ENCODE measurements around the gene TMEM184B. TPM values are rescaled to one million over a fixed set of nuclear protein-coding genes. Genes with fewer than 3 reads are reported as not detected.

TMEM184B gene
- total RNA-seq, 1 donor from 2014 or later, result 26.5 TPM

DNA sequence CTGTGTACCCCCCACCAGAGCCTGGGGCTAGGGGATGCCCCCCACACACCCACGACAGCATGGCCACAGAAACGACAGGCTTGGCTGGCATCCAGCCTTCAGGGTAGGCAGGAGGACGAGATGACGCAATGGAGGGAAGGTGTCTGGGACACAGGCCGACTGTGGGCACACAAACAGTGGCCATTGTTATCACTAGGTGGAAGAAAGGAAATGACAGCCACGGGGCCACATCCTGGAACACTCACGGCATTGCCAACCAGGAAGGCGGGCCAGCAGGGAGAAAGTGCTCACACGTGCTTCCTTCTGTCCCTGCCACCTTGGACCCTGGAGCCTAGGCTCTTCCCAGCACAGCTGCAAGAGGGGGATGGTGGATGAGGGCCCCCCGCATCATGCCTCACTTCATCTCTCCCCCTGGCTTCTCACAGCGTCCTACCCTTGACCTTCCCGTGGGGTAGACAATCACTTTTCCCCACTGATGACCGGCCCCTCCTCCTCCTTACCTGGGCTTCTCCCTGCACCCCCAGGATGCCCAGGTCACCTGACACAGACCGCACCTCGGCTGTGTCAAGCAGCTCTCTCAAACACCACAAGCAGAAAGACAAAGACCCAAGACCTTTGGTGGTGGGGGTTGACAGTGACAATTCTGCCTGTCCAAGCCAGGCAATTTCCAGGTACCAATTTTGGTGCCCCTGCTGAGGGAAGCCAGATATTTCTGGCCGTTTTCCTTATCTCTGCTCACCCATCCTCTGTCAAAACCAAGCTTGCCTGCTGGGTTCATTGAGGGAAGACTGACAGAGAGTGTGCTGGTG is 99.8 kb downstream of the TMEM184B start:
- Histone ChIP-seq H2AFZ (replicated peaks) (no peak overlapping the region), H4K20me1 (ENCODE audit: low read depth) (no peaks in the 10 kb centered on the region)

DNA sequence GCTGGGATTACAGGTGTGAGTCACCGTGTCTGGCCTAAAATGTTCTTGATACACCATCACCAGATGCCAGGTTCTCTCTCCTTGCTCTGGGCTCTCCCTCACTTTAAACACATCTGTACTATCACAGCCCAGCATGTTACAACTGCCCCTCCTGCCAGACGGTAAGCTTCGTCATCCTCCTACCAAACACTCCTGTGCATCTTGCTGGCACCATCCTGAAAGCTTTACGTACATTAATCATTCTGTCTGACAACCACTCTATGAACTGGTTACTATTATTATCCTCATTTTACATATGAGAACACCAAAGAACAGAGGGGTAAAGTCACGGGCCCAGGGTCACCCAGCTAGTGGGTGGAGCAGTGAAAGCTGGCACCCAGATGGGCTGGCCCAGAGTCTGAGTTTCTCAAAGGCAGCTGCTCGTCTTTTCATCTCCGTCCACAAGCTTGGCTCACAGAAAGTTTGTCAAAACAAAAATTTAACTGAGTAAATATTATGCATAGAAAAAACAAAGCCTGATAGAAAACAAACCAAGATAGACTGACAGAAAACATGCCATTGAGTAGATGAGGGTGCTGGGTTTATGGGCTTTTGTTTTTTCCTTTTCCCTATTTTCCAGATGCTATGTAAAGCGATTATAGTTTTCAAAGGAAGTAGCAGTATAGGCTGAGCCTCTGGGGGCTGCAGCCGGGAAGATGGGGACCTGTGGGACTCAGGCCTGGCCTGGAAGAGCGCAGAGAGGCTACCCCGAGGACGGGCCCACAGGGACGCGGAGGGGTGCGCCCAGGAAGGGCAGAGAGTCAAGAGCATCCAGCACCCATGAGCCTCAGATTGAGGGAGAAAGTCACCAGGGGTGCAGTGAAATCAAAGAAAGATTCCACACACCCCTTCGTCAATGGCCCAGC is 100.6 kb downstream of the TMEM184B start:
- Mint-ChIP-seq H3K4me3 (no peak overlapping the region), H3K36me3 (peaks cover 2% of the 10 kb centered on the region), H3K27me3 (ENCODE audit: insufficient read depth, low read depth) (peaks cover 9% of the 10 kb centered on the region), H3K4me1 (peaks cover 36% of the 10 kb centered on the region), H3K9me3 (no peaks in the 10 kb centered on the region), H3K27ac (no peak overlapping the region)
- no peak for DNase-seq (ENCODE audit: low spot score)
- TF ChIP-seq EZH2 (IDR thresholded peaks at IDR 0.05) (no peak), EZH2phosphoT487 (IDR thresholded peaks at IDR 0.05) (no peak)
- TF ChIP-seq, protein P1, sequence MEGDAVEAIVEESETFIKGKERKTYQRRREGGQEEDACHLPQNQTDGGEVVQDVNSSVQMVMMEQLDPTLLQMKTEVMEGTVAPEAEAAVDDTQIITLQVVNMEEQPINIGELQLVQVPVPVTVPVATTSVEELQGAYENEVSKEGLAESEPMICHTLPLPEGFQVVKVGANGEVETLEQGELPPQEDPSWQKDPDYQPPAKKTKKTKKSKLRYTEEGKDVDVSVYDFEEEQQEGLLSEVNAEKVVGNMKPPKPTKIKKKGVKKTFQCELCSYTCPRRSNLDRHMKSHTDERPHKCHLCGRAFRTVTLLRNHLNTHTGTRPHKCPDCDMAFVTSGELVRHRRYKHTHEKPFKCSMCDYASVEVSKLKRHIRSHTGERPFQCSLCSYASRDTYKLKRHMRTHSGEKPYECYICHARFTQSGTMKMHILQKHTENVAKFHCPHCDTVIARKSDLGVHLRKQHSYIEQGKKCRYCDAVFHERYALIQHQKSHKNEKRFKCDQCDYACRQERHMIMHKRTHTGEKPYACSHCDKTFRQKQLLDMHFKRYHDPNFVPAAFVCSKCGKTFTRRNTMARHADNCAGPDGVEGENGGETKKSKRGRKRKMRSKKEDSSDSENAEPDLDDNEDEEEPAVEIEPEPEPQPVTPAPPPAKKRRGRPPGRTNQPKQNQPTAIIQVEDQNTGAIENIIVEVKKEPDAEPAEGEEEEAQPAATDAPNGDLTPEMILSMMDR (IDR thresholded peaks at IDR 0.05), result no peak
- H3K4me1 ChIP-seq, result no peaks in the 10 kb centered on the region
- H3K4me2 ChIP-seq, result no peak overlapping the region
- H3K27ac ChIP-seq, result no peak overlapping the region
- H3K9me3 ChIP-seq (ENCODE audit: low read depth), result no peaks in the 10 kb centered on the region
- no peaks in the 10 kb centered on the region for H3K79me2 ChIP-seq (ENCODE audit: low read depth)
- H3F3A ChIP-seq (ENCODE audit: low read depth), result no peaks in the 10 kb centered on the region
- no peak overlapping the region for H2AFZ ChIP-seq (replicated peaks)
- no peaks in the 10 kb centered on the region for H3K27me3 ChIP-seq
- no peaks in the 10 kb centered on the region for H3K36me3 ChIP-seq
- H3K9ac ChIP-seq, result no peak overlapping the region
- no peaks in the 10 kb centered on the region for H4K20me1 ChIP-seq (ENCODE audit: low read depth)
- H3K4me3 ChIP-seq, result no peak overlapping the region

More for the DNA sequence above, 99.8 kb downstream of the TMEM184B start:
- Mint-ChIP-seq H3K27ac (peak overlapping the region; percentile 87), H3K9me3 (no peaks in the 10 kb centered on the region), H3K36me3 (peaks cover under 1% of the 10 kb centered on the region), H3K4me3 (no peak overlapping the region), H3K27me3 (ENCODE audit: insufficient read depth, low read depth) (peaks cover 9% of the 10 kb centered on the region), H3K4me1 (peaks cover 38% of the 10 kb centered on the region)
- Histone ChIP-seq H3K4me2 (no peak overlapping the region), H3K79me2 (ENCODE audit: low read depth) (no peaks in the 10 kb centered on the region), H3K4me3 (no peak overlapping the region), H3K27me3 (no peaks in the 10 kb centered on the region), H3K4me1 (peaks cover 6% of the 10 kb centered on the region), H3K27ac (no peak overlapping the region), H3F3A (ENCODE audit: low read depth) (peaks cover 6% of the 10 kb centered on the region), H3K9ac (no peak overlapping the region), H3K9me3 (ENCODE audit: low read depth) (no peaks in the 10 kb centered on the region), H3K36me3 (no peaks in the 10 kb centered on the region)
- TF ChIP-seq, protein P1 (IDR thresholded peaks at IDR 0.05), result no peak
- no peak for TF ChIP-seq EZH2phosphoT487 (IDR thresholded peaks at IDR 0.05)
- no peak for TF ChIP-seq EZH2 (IDR thresholded peaks at IDR 0.05)
- no peak for DNase-seq (ENCODE audit: low spot score)

DNA sequence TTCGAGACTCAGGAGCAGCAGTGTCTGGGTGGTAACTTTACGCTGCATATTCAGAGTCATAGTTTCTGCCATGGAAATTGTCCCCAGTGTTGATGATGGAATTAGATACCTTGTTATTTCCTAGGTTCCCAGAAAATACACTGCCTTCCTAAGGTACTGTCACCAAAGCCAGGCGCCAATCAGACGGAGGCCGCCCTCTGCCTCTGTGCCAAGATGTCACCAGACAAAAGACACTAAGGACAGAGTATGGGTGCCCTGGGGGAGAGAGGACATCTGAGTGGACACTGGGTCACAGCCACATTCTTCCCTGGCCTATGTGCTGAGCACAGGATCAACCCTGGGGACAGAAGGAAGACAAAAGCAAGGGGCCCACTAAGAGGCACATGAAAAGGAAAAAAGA is 102.3 kb downstream of the TMEM184B start:
- H3K27me3 Mint-ChIP-seq (ENCODE audit: insufficient read depth, low read depth), result peaks cover 12% of the 10 kb centered on the region
- no peaks in the 10 kb centered on the region for H3K9me3 Mint-ChIP-seq
- no peaks in the 10 kb centered on the region for H3F3A ChIP-seq (ENCODE audit: low read depth)
- no peak for TF ChIP-seq EZH2phosphoT487 (IDR thresholded peaks at IDR 0.05)
- no peak for TF ChIP-seq EZH2 (IDR thresholded peaks at IDR 0.05)
- TF ChIP-seq, protein P1 (IDR thresholded peaks at IDR 0.05), result no peak
- H3K4me1 Mint-ChIP-seq, result peaks cover 31% of the 10 kb centered on the region
- H3K9ac ChIP-seq, result no peak overlapping the region
- H3K79me2 ChIP-seq (ENCODE audit: low read depth), result no peaks in the 10 kb centered on the region
- no peaks in the 10 kb centered on the region for H3K27me3 ChIP-seq
- no peaks in the 10 kb centered on the region for H4K20me1 ChIP-seq (ENCODE audit: low read depth)
- H3K4me1 ChIP-seq, result no peaks in the 10 kb centered on the region
- no peak overlapping the region for H3K4me3 ChIP-seq
- H3K36me3 ChIP-seq, result no peaks in the 10 kb centered on the region
- DNase-seq (ENCODE audit: low spot score), result no peak
- H3K9me3 ChIP-seq (ENCODE audit: low read depth), result no peaks in the 10 kb centered on the region
- no peak overlapping the region for H2AFZ ChIP-seq (replicated peaks)
- H3K4me2 ChIP-seq, result no peak overlapping the region
- H3K27ac Mint-ChIP-seq, result peak overlapping the region; percentile 15
- no peak overlapping the region for H3K4me3 Mint-ChIP-seq
- H3K36me3 Mint-ChIP-seq, result peaks cover 5% of the 10 kb centered on the region
- H3K27ac ChIP-seq, result no peak overlapping the region

Small RNA genes lying within 50 kb of the gene (small RNA-seq; reads per million reads assigned to genes)
- gene RF00017, result not detected
- 0.07 reads per million for gene RN7SL704P

Other genes with a start within 250 kb of the TMEM184B start
- gene PICK1, start 215.6 kb downstream of the TMEM184B start, total RNA-seq (ENCODE audit: low replicate concordance), result 10.7 and 31.8 TPM in 2 replicates
- 1.0 and 3.1 TPM in 2 replicates for gene SLC16A8, start 188.8 kb downstream of the TMEM184B start, total RNA-seq (ENCODE audit: low replicate concordance)
- 0.86 and 2.6 TPM in 2 replicates for gene BAIAP2L2, start 162.3 kb downstream of the TMEM184B start, total RNA-seq (ENCODE audit: low replicate concordance)
- gene PLA2G6, start 91.2 kb downstream of the TMEM184B start, total RNA-seq (ENCODE audit: low replicate concordance), result 20.1 and 29.4 TPM in 2 replicates
- gene MAFF, start 71.0 kb downstream of the TMEM184B start, total RNA-seq (ENCODE audit: low replicate concordance), result 0.90 and 4.2 TPM in 2 replicates
- 106 and 205 TPM in 2 replicates for gene CSNK1E, start 44.4 kb upstream of the TMEM184B start, total RNA-seq (ENCODE audit: low replicate concordance)
- 0.82 and 4.6 TPM in 2 replicates for gene KCNJ4, start 182.2 kb upstream of the TMEM184B start, total RNA-seq (ENCODE audit: low replicate concordance)
- gene KDELR3, start 195.1 kb upstream of the TMEM184B start, total RNA-seq (ENCODE audit: low replicate concordance), result 3.4 and 4.6 TPM in 2 replicates
- 621 and 672 TPM in 2 replicates for gene DDX17, start 233.3 kb upstream of the TMEM184B start, total RNA-seq (ENCODE audit: low replicate concordance)